Body of pancreas (tissue), 4 donors: ENCODE measurements around the gene TBC1D7.

Experiments used
- CTCF ChIP-seq, 7 experiments: fragments of 450-650 bp in 4 of 7; fragments of 200-600 bp in 3 of 7; sonication (generic) in 3 of 7; IDR thresholded peaks; one replicate each; pipeline ENCODE4 v1.5.1; 2016 to 2019; ENCODE audit warnings: antibody characterized with exemption in 7 of 7
- POLR2A ChIP-seq, 3 donors: fragments of 450-650 bp; IDR thresholded peaks; one replicate each; pipeline ENCODE4 v1.6.1; 2016; ENCODE audit warnings: antibody characterized with exemption in 3 of 3, mild to moderate bottlenecking in 2 of 3

GRCh38 chr6:13278991-13279390 is 49.3 kb downstream of the TBC1D7 start:
- TF ChIP-seq CTCF (IDR thresholded peaks at IDR 0.05) (no peak), POLR2A (IDR thresholded peaks at IDR 0.05) (no peak)
